Esophagus muscularis mucosa (tissue), 4 donors: Measurements from ENCODE around the gene LZTS2. TPM values are rescaled to one million over a fixed set of nuclear protein-coding genes. Genes with fewer than 3 reads are reported as not detected.
"Not testable (repeated sequence)": the region's sequence is repeated elsewhere in the genome, so short reads cannot be mapped to it uniquely, and the experiment has no call there.

ENCODE experiments used
- DNase-seq: peaks from one replicate; pipeline ENCODE4 v3.0.0-alpha.2; 2017; ENCODE audit errors: extremely low spot score
- H3K27ac ChIP-seq, 4 donors: fragments of 200-600 bp; sonication (generic); replicated peaks in 1 of 4; 1 replicate in 3 of 4; 2 replicates in 1 of 4; pipeline ENCODE4 v1.5.1; 2016 to 2019; ENCODE audit warnings: mild to moderate bottlenecking in 1 of 4
- H3K27me3 ChIP-seq, 4 donors: fragments of 200-600 bp; sonication (generic); one replicate each; pipeline versions ENCODE4 v1.5.1 to v1.6.0; 2016 to 2019
- H3K36me3 ChIP-seq, 4 donors: fragments of 200-600 bp; sonication (generic); one replicate each; pipeline ENCODE4 v1.5.1; 2016 to 2019
- H3K4me1 ChIP-seq, 4 donors: fragments of 200-600 bp; sonication (generic); one replicate each; pipeline ENCODE4 v1.5.1; 2016 to 2019
- H3K4me3 ChIP-seq, 4 donors: fragments of 200-600 bp; sonication (generic); 1 replicate in 2 of 4; 2 replicates in 2 of 4; pipeline ENCODE4 v1.5.1; 2016 to 2019; ENCODE audit warnings: mild to moderate bottlenecking in 4 of 4, moderate library complexity in 1 of 4
- H3K9me3 ChIP-seq, 4 donors: fragments of 200-600 bp; sonication (generic); 1 replicate in 3 of 4; 2 replicates in 1 of 4; pipeline ENCODE4 v1.5.1; 2016 to 2019
- CTCF ChIP-seq, 3 experiments: fragments of 200-600 bp in 2 of 3; fragments of 450-650 bp in 1 of 3; sonication (generic) in 2 of 3; IDR thresholded peaks; one replicate each; pipeline ENCODE4 v1.5.1; 2017 to 2019; ENCODE audit warnings: antibody characterized with exemption in 3 of 3, mild to moderate bottlenecking in 2 of 3, moderate library complexity in 1 of 3
- EP300 ChIP-seq: sonication (generic); formaldehyde crosslinking; IDR thresholded peaks from one replicate; pipeline ENCODE4 v1.6.1; 2017; ENCODE audit warnings: antibody characterized with exemption
- POLR2A ChIP-seq: fragments of 450-650 bp; IDR thresholded peaks from one replicate; pipeline ENCODE4 v1.6.1; 2017; ENCODE audit warnings: antibody characterized with exemption, moderate library complexity, mild to moderate bottlenecking, low read depth
- POLR2AphosphoS5 ChIP-seq, 2 donors: sonication (generic); formaldehyde crosslinking; IDR thresholded peaks; one replicate each; pipeline ENCODE4 v1.6.1; 2017; ENCODE audit warnings: antibody characterized with exemption in 2 of 2
- WGBS: methylation state at CpG from one replicate; pipeline ENCODE4 v1.1.5; 2018; 5-methylcytosine and 5-hydroxymethylcytosine counted together
- intact Hi-C: fragments of 100-400 bp; cut with DNase I; formaldehyde crosslinking; loops from one replicate; pipeline ENCODE4 v1.15.1; 2023
- total RNA-seq, 4 donors: library from RNA; depleted of rRNA; stranded (reverse); fragments of >200 nt; gene quantifications; one replicate each; pipeline versions ENCODE4 v1.1.0 to v1.2.1, GENCODE V29; 2016

LZTS2 gene
- total RNA-seq, 4 donors from 2014 or later, result 90.5 to 209 (median 162) TPM

GRCh38 chr10:100972115-100972903 lies 27.3 kb upstream of the LZTS2 start:
- Histone ChIP-seq H3K4me3 (no peak overlapping the region), H3K36me3 (peaks cover 0 to 6% (median under 1%) of the 10 kb centered on the region in 4 donors), H3K27me3 (peaks cover 0 to 5% (median 0%) of the 10 kb centered on the region in 4 donors), H3K9me3 (no peaks in the 10 kb centered on the region), H3K27ac (no peak overlapping the region), H3K4me1 (peaks cover 7 to 25% (median 19%) of the 10 kb centered on the region in 4 donors)
- intact Hi-C loops, result no loop called here
- no peak for DNase-seq
- no peak for TF ChIP-seq CTCF (IDR thresholded peaks at IDR 0.05)
- no peak for TF ChIP-seq EP300
- no peak for TF ChIP-seq POLR2AphosphoS5 (IDR thresholded peaks at IDR 0.05)
- TF ChIP-seq POLR2A, result no peak
- WGBS, result 69% methylated on average over 11 of the region's 13 CpGs

DNA sequence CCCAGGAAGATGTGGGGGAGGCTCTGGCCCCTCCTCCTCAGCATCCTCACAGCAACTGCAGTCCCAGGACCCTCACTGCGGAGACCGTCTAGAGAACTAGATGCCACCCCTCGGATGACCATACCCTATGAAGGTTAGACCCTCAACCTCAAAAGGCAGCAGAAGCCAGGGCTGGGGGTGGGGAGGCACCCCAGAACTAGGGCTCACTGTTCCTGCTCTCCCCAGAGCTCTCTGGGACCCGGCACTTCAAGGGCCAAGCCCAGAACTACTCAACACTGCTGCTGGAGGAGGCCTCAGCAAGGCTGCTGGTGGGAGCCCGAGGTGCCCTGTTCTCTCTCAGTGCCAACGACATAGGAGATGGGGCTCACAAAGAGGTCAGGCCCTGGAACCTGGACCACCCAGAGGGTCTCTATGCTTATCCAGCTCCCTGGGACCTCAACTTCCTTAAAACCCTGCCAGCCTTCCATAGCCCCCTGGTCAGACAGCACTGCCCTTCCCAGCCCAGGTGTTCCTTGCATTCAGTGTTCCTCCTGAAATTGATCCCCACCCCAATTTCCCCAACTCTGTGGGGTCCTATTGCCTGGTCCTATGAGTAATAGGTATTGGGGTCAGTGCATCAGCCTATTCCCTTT lies 26.6 kb upstream of the LZTS2 start:
- no peak for DNase-seq
- Histone ChIP-seq H3K27ac (no peak overlapping the region), H3K36me3 (peaks cover 0 to 13% (median 4%) of the 10 kb centered on the region in 4 donors), H3K9me3 (no peaks in the 10 kb centered on the region), H3K4me1 (peaks cover 7 to 24% (median 19%) of the 10 kb centered on the region in 4 donors), H3K4me3 (no peak overlapping the region), H3K27me3 (peaks cover 0 to 5% (median 0%) of the 10 kb centered on the region in 4 donors)
- TF ChIP-seq EP300 (no peak), POLR2A (no peak), POLR2AphosphoS5 (IDR thresholded peaks at IDR 0.05) (no peak), CTCF (IDR thresholded peaks at IDR 0.05) (no peak)
- intact Hi-C loops, result no loop called here
- 83% methylated on average over 1 of the region's 6 CpGs for WGBS

DNA sequence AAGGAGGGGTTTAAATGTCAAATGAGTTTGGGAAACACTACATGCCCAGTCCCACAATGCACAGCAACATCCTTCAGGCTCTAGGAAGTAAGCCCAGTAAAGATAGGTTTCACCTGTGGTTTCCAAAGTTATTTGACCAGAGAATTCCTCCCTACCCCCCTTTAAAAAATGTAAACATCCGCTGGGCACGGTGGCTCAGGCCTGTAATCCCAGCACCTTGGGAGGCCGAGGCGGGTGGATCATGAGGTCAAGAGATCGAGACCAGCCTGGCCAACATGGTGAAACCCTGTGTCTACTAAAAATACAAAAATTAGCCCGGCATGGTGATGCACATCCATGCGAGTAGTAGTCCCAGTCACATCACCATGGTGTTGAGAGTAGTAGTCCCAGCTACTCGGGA lies 24.2 kb upstream of the LZTS2 start:
- 84% methylated on average over 8 of the region's 8 CpGs for WGBS
- H3K36me3 ChIP-seq, result peaks cover 0 to 36% (median 28%) of the 10 kb centered on the region in 4 donors
- H3K27me3 ChIP-seq, H3K4me3 ChIP-seq, H3K27ac ChIP-seq, H3K4me1 ChIP-seq, DNase-seq, intact Hi-C loops, H3K9me3 ChIP-seq: not testable (repeated sequence)

- Histone ChIP-seq H3K27me3 (no peaks in the 10 kb centered on the region), H3K27ac (no peak overlapping the region), H3K9me3 (no peaks in the 10 kb centered on the region), H3K36me3 (peaks cover 9 to 52% (median 42%) of the 10 kb centered on the region in 4 donors), H3K4me3 (no peak overlapping the region), H3K4me1 (no peaks in the 10 kb centered on the region)
- TF ChIP-seq POLR2A, result no peak
- TF ChIP-seq EP300, result no peak
- no peak for TF ChIP-seq CTCF (IDR thresholded peaks at IDR 0.05)
- TF ChIP-seq POLR2AphosphoS5 (IDR thresholded peaks at IDR 0.05), result no peak
- no peak for DNase-seq
- WGBS, result 90% methylated on average over 3 of the region's 3 CpGs
- intact Hi-C loops, result no loop called here
Measured at GRCh38 chr10:100976906-100977305, 22.7 kb upstream of the LZTS2 start.

- TF ChIP-seq EP300 (no peak), POLR2A (no peak), POLR2AphosphoS5 (IDR thresholded peaks at IDR 0.05) (no peak), CTCF (IDR thresholded peaks at IDR 0.05) (no peak)
- intact Hi-C loops, result no loop called here
- Histone ChIP-seq H3K4me3 (no peak overlapping the region), H3K9me3 (no peaks in the 10 kb centered on the region), H3K27ac (no peak overlapping the region), H3K4me1 (no peaks in the 10 kb centered on the region), H3K27me3 (no peaks in the 10 kb centered on the region), H3K36me3 (peaks cover 9 to 57% (median 47%) of the 10 kb centered on the region in 4 donors)
- DNase-seq, result no peak
- 79% methylated on average over 6 of the region's 6 CpGs for WGBS
Measured at GRCh38 chr10:100977436-100977835, 22.2 kb upstream of the LZTS2 start.
